ENCODE measurements around the gene ZBTB33.

ZBTB33 gene

GRCh38 chrX:120269373-120270035 is 18.9 kb downstream of the ZBTB33 start:
- FAIRE-seq = no peak

DNA sequence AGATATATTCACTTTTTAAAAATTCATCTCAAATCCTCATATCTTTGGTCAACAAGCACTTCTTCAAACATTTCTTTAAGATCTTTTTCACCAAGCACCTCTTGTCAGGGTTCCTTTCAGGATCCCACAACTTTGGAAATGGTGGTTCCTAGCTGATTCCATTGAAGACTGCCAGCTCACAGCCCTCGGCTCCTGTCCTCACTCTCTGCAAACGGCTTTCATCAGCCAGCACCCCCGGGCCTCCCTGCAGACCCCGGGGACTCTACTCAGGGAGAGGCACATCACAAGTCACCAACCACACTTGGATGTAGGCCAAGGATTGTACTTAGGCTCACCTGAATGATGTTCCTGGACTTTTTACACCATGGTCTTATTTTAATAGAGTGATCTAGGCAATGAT is 20.0 kb downstream of the ZBTB33 start:
- no peak for FAIRE-seq

DNA sequence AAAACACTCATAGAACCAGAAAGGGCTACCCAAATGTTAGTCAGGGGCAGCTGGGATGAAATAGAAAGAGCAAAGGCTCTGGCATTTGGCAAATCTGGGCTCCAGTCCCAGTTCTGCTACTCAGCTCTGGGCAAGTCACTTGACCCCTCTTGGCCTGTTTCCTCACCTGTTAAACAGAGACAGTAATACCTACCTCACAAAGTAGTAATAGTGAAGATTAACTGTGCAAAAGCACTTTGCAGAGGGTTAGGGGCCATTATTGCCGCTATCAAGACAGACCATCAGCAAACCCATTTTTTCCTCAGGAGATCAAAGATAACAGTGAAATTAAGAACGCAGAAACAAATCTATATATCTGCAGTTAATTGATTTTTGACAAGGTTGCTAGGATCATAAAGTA is 20.6 kb downstream of the ZBTB33 start:
- no peak for FAIRE-seq

- no peak for FAIRE-seq
These were observed 23.5 kb downstream of the ZBTB33 start for GRCh38 chrX:120274145-120274544.

GRCh38 chrX:120274958-120275357 is 24.3 kb downstream of the ZBTB33 start:
- no peak for FAIRE-seq

DNA sequence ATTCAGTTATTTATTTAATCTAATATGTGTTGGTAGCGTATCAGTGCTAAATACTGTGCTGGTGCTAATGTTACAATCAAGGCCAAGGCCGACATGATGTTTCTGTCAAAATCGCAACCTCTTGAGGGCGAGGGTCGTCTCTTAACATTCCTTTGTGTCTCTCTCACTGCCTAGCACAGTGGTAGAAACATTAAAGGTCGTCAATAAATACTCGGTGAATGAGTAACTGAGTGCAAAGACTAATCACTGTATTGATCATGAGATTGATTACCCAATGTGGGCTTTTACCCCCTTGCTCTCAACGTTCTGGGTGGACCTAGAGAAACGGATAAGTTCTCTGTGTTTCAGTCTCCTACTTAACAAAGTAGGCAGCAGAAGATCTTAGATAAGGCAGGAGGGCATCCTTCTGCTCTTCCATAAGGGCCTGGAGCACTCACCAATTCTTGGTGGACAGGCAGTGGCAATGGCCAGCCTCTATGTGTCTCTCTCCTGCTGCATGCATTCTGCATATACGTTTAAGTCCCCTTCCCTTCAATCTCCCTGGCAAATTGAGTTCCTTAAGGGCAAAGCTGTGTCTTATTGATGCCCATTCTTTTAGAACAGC is 30.5 kb downstream of the ZBTB33 start:
- FAIRE-seq = no peak

- no peak for FAIRE-seq
These were observed 31.1 kb downstream of the ZBTB33 start for GRCh38 chrX:120281761-120282160.

- FAIRE-seq = no peak
These were observed 32.1 kb downstream of the ZBTB33 start for GRCh38 chrX:120282697-120283096.

DNA sequence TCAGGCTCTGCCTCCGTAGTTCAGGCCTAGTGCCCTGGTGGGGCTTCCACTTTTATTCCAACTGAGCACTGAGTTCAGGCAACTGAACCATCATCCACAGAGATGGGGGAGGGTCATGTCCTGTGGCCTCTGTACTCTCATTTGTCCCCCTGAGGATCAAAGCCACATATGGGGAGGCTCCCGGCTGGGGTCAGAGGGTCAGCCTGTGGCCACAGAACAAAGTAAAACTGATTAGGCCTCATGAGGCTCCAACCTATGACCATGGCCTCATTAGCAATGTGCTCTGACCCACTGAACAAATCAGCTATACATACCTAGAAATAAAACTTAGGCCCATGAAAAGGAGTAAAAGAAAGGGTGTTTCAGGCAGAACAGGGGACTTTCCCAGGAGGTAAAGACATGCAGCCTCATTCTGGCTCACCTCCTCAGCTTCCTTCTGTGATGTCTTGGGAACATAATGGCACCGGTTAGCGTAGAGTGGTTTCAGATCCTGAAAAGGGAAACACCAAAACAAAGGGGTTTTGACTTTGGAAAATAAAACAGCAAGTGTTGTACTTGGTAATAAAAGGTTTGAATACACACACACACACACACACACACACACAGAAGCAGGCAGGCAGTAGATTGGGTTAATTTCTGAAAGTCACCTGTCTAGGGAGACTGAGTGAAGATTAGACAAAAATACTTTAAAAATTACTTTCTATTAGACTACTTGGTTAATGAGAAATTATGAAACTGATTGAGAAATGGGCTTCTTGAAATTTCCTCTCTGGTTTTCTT is 36.3 kb downstream of the ZBTB33 start:
- FAIRE-seq = no peak

- no peak for FAIRE-seq
These were observed 37.0 kb downstream of the ZBTB33 start for GRCh38 chrX:120287513-120288112.

- no peak for FAIRE-seq
These were observed 39.5 kb downstream of the ZBTB33 start for GRCh38 chrX:120290107-120290506.

GRCh38 chrX:120291211-120291610 is 40.6 kb downstream of the ZBTB33 start:
- no peak for FAIRE-seq

DNA sequence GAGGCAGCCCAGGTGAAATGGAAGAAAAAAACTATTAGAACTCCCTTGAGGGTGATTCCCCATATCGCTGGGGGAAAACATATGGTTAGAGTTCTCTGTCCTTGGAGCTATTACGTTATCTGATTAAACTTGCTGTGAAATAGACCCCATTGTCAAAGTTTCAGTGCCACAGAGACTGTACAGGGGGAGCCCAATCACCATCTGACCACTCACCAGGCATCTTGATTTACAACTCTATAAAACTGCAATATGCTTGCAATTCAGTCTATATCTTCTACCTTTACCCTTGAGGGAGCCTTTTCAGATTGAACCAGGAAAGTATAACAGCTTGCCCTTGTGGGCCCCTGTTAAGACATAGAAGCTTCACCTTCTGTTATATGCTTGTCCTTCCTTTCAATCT is 42.4 kb downstream of the ZBTB33 start:
- FAIRE-seq = no peak

DNA sequence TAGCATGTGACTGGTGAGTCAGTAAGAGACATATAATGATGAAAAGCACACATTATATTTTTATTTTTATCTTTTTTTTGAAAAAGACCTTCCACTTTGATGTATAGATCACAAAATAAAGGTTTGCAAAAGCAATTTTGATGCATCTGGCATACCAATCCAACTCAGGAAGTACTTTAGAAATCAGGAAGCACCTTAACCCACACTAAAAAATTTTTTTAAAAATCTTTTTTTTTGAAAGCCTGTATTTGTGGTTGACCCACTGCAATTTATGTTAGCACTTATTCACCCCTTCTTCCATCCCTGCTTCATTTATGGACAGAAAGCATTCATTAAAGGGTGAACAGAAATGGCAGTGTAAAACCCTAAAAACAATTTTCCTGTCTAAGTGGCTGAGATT is 44.0 kb downstream of the ZBTB33 start:
- peak; percentile 47 for FAIRE-seq

GRCh38 chrX:120297923-120298322 is 47.3 kb downstream of the ZBTB33 start:
- no peak for FAIRE-seq

DNA sequence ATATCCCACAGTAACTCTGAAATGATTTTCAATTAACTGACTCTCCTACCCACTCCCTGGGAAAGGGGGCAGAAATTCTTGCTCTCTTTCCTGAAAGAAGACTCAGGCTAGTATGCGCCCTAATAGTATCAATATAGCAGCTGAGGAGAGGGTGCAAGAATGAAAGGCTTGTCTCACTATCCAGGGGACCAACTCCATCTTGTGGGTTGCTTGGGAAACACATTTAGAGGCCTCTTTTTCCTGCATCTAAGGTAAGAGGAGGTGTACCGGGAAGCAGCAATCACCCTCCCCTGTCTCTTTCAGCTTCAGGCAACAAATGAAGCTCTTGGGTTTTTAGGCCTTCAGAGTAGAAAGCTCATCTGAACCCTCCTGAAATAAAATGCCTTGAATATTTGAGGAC is 49.3 kb downstream of the ZBTB33 start:
- FAIRE-seq = no peak

GRCh38 chrX:120301497-120301896 is 50.9 kb downstream of the ZBTB33 start:
- FAIRE-seq = no peak

DNA sequence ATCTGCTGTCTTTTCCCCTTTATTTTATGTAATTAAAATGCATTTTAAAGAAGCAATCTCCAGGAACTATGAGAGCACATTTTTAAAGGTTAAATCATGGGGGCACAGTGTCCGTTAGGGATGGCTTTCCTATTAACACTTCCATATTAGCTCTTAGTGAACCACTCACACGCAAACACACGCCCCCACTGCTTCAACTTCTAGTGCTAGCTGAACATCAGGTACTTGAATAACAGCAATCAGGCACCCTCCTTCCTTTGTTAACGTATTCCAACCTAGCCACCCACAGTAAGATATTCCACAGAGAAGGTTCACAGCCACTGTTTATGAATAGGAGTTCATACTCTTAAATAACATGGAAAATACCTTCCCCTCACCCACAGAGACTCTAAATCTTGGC is 51.3 kb downstream of the ZBTB33 start:
- FAIRE-seq = no peak

GRCh38 chrX:120302434-120302833 is 51.8 kb downstream of the ZBTB33 start:
- FAIRE-seq = no peak

DNA sequence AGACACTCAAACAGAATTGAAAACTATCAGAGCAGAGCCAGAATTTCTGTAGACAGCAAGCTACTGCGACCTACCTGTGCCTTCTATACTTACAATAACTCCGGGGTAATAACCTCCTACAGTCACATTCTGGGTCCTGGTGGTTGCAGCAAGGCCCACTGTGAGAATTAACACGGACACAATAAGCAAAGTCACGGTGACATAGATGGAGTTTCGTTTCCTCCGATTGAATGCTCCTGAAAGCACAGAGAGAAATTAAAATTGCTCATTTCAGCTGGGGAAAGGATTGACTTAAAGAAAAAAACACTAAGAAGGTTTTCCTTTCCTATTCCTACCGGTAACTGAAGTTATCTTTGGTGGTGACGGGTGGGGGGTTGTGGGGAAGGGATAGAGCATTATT is 53.6 kb downstream of the ZBTB33 start:
- no peak for FAIRE-seq

- FAIRE-seq = no peak
These were observed 55.0 kb downstream of the ZBTB33 start for GRCh38 chrX:120305531-120306141.

GRCh38 chrX:120306630-120307029 is 56.0 kb downstream of the ZBTB33 start:
- no peak for FAIRE-seq

All from colon (tissue), 2 donors.